Right lobe of liver (tissue), 4 donors: Measurements from ENCODE around the gene SLC47A2.

Experiments used
- CTCF ChIP-seq, 4 donors: fragments of 200-600 bp in 3 of 4; fragments of 450-650 bp in 1 of 4; IDR thresholded peaks; one replicate each; pipeline versions ENCODE4 v1.5.1 to v1.8.0; 2016 to 2022; ENCODE audit warnings: antibody characterized with exemption in 4 of 4, mild to moderate bottlenecking in 2 of 4
- POLR2A ChIP-seq: fragments of 450-650 bp; IDR thresholded peaks from one replicate; pipeline ENCODE4 v1.6.1; 2017; ENCODE audit warnings: antibody characterized with exemption, mild to moderate bottlenecking
- donor health status: DM: no; HTN: no; CAD: no.
- donor health status: DM: no; HTN: no; CAD: no.
- donor health status: DM: no; HTN: yes; CAD: no.

GRCh38 chr17:19703106-19703827 lies 13.1 kb downstream of the SLC47A2 start:
- TF ChIP-seq CTCF (IDR thresholded peaks at IDR 0.05): no peak
- no peak for TF ChIP-seq POLR2A
